ENCODE measurements around the gene RNF20. TPM values are rescaled to one million over a fixed set of nuclear protein-coding genes. Genes with fewer than 3 reads are reported as not detected.
"Not testable (repeated sequence)": the region's sequence is repeated elsewhere in the genome, so short reads cannot be mapped to it uniquely, and the experiment has no call there.

RNF20 gene
- total and polyA plus RNA-seq, 2 donors (not counting 3 experiments of a cell fraction or from before 2014, with no cell fraction given) = 6.1 to 33.7 TPM

DNA sequence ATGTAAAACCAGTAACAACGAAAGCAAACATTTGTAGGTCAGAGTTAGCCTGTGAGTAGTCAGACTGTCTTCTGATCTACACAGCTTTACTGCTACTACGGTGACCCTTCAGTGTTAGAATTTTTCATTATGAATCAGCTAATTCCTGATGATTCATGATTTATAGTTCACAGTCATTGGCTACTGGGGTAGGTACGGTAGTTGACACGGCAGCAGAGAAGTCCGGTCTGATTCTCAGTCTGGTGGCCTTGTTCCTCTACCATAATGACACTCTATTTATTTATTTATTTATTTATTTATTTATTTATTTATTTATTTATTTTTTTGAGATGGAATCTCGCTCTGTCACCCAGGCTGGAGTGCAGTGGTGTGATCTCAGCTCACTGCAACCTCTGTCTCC is 56.4 kb downstream of the RNF20 start:
- H3K4me2 ChIP-seq (ENCODE audit: insufficient read depth, low read length); H3K9me3 ChIP-seq (replicated peaks; ENCODE audit: control insufficient read depth, insufficient read depth, low read length); H4K20me1 ChIP-seq (replicated peaks; ENCODE audit: control insufficient read depth, extremely low read depth, insufficient read depth, low read length); dilution Hi-C loops (cut with MboI; ENCODE audit: extremely low pct_ligation_motif_present, low sequenced_read_pairs); H3K4me1 ChIP-seq (ENCODE audit: control insufficient read depth, extremely low read depth, insufficient read depth, low read length); BruUV-seq (replicated peaks); H3K27me3 ChIP-seq (ENCODE audit: control insufficient read depth in 2 of 2, insufficient read depth in 2 of 2, low read length in 2 of 2); intact Hi-C loops (cut with micrococcal nuclease); DNase-seq (ENCODE audit: low read depth, low spot score); CTCF ChIA-PET; H3K4me3 ChIP-seq (replicated peaks in 1 of 3; ENCODE audit: insufficient read depth in 1 of 3, low read depth in 1 of 3, low read length in 3 of 3); H3K9me1 ChIP-seq (replicated peaks; ENCODE audit: control insufficient read depth, extremely low read depth, insufficient read depth, low read length); H2AFZ ChIP-seq (ENCODE audit: low read depth, low read length); POLR2A ChIA-PET; FAIRE-seq; H3K27ac ChIP-seq (ENCODE audit: insufficient read depth, low read depth, low read length); H3K36me3 ChIP-seq (ENCODE audit: control insufficient read depth in 2 of 2, extremely low read depth in 1 of 2, insufficient read depth in 2 of 2, low read length in 2 of 2); H3K79me2 ChIP-seq (ENCODE audit: control insufficient read depth, insufficient read depth, low read length); H3K9ac ChIP-seq (replicated peaks; ENCODE audit: extremely low read depth, insufficient read depth, low read length): not testable (repeated sequence)

DNA sequence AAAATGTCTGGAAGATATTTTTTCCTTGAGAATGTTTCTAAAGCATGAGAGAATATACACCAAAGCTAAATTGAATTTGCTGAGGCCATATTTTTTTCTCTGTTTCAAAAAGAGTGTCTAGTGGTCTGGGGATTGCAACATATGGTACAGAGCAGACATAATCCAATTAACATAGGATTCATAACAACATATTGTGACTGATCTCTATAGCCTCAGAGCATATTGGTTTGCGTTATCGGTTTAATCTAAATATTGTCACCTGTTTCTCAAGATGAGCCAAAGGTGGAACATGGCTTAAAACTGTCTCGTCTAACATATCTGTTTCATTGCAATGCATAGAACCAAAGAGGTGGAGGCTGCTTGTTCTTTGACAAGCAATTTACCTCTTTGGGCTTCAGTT is 57.2 kb downstream of the RNF20 start:
- H3K36me3 ChIP-seq (ENCODE audit: control insufficient read depth in 2 of 2, extremely low read depth in 1 of 2, insufficient read depth in 2 of 2, low read length in 2 of 2) = no peaks in the 10 kb centered on the region
- intact Hi-C loops (cut with micrococcal nuclease) (no loop called here), dilution Hi-C loops (cut with MboI; ENCODE audit: extremely low pct_ligation_motif_present, low sequenced_read_pairs) (no loop called here)
- no peak overlapping the region for H3K9ac ChIP-seq (replicated peaks; ENCODE audit: extremely low read depth, insufficient read depth, low read length)
- no peaks in the 10 kb centered on the region for H3K4me1 ChIP-seq (ENCODE audit: control insufficient read depth, extremely low read depth, insufficient read depth, low read length)
- DNase-seq (ENCODE audit: low read depth, low spot score) (no peak), FAIRE-seq (no peak)
- H3K79me2 ChIP-seq (ENCODE audit: control insufficient read depth, insufficient read depth, low read length) = no peaks in the 10 kb centered on the region
- ChIA-PET CTCF (no interaction called here), POLR2A (no interaction called here)
- no peak overlapping the region for H2AFZ ChIP-seq (ENCODE audit: low read depth, low read length)
- H3K9me1 ChIP-seq (replicated peaks; ENCODE audit: control insufficient read depth, extremely low read depth, insufficient read depth, low read length) = no peaks in the 10 kb centered on the region
- no peaks in the 10 kb centered on the region for H4K20me1 ChIP-seq (replicated peaks; ENCODE audit: control insufficient read depth, extremely low read depth, insufficient read depth, low read length)
- BruUV-seq (replicated peaks) = no TSS peak
- no peak for TF ChIP-seq FOS (IDR thresholded peaks at IDR 0.05; ENCODE audit: borderline replicate concordance, insufficient read depth, low read length)
- TF ChIP-seq EZH2 (IDR thresholded peaks at IDR 0.05; ENCODE audit: borderline replicate concordance, low read depth, low read length, severe bottlenecking) = no peak
- TF ChIP-seq, protein P1, sequence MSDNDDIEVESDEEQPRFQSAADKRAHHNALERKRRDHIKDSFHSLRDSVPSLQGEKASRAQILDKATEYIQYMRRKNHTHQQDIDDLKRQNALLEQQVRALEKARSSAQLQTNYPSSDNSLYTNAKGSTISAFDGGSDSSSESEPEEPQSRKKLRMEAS (IDR thresholded peaks at IDR 0.05; ENCODE audit: insufficient read depth, insufficient read length) = no peak
- TF ChIP-seq JUN (IDR thresholded peaks at IDR 0.05; ENCODE audit: borderline replicate concordance, insufficient read depth, insufficient read length, low read depth) = no peak
- TF ChIP-seq, protein P2, sequence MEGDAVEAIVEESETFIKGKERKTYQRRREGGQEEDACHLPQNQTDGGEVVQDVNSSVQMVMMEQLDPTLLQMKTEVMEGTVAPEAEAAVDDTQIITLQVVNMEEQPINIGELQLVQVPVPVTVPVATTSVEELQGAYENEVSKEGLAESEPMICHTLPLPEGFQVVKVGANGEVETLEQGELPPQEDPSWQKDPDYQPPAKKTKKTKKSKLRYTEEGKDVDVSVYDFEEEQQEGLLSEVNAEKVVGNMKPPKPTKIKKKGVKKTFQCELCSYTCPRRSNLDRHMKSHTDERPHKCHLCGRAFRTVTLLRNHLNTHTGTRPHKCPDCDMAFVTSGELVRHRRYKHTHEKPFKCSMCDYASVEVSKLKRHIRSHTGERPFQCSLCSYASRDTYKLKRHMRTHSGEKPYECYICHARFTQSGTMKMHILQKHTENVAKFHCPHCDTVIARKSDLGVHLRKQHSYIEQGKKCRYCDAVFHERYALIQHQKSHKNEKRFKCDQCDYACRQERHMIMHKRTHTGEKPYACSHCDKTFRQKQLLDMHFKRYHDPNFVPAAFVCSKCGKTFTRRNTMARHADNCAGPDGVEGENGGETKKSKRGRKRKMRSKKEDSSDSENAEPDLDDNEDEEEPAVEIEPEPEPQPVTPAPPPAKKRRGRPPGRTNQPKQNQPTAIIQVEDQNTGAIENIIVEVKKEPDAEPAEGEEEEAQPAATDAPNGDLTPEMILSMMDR (IDR thresholded peaks at IDR 0.05; ENCODE audit: extremely low read depth in 1 of 2, insufficient read depth in 1 of 2, low read depth in 1 of 2, low read length in 2 of 2) = no peak
- no peak for TF ChIP-seq MYC (IDR thresholded peaks at IDR 0.05; ENCODE audit: low read depth, low read length)
- no peak for TF ChIP-seq POLR2A (IDR thresholded peaks at IDR 0.05; ENCODE audit: low read depth, low read length)
- no peak for TF ChIP-seq POLR2AphosphoS5 (IDR thresholded peaks at IDR 0.05; ENCODE audit: insufficient read depth, low read depth, low read length)
- TF ChIP-seq GATA2 (IDR thresholded peaks at IDR 0.05; ENCODE audit: insufficient read depth, insufficient read length, low read depth, low read length) = no peak
- H3K27ac ChIP-seq (ENCODE audit: insufficient read depth, low read depth, low read length) = no peak overlapping the region
- no peaks in the 10 kb centered on the region for H3K9me3 ChIP-seq (replicated peaks; ENCODE audit: control insufficient read depth, insufficient read depth, low read length)
- no peak overlapping the region for H3K4me3 ChIP-seq (replicated peaks in 1 of 3; ENCODE audit: insufficient read depth in 1 of 3, low read depth in 1 of 3, low read length in 3 of 3)
- H3K27me3 ChIP-seq (ENCODE audit: control insufficient read depth in 2 of 2, insufficient read depth in 2 of 2, low read length in 2 of 2) = no peaks in the 10 kb centered on the region
- H3K4me2 ChIP-seq (ENCODE audit: insufficient read depth, low read length) = no peak overlapping the region
